GM12801 (cell line): ENCODE data around the gene FAM9A.

Experiments
- CTCF ChIP-seq: IDR thresholded peaks from one replicate; pipeline ENCODE4 v1.5.1; 2011; ENCODE audit warnings: control low read depth; ENCODE audit not compliant: insufficient read length; ENCODE audit errors: extremely low read depth

The FAM9A gene

GRCh38 chrX:8801041-8801599, at the start of gene FAM9A:
Gene FAM9A (minus strand): TSS chrX:8801383. CDS start chrX:8800171, 1,212 bp downstream.
- no peak for TF ChIP-seq CTCF

GRCh38 chrX:8850478-8850877, 49.3 kb upstream of the FAM9A start:
- TF ChIP-seq CTCF, result no peak

- no peak for TF ChIP-seq CTCF
These were observed 48.8 kb upstream of the FAM9A start for GRCh38 chrX:8849945-8850344.

GRCh38 chrX:8849458-8849857, 48.3 kb upstream of the FAM9A start:
- no peak for TF ChIP-seq CTCF

- TF ChIP-seq CTCF, result no peak
These were observed 47.7 kb upstream of the FAM9A start for GRCh38 chrX:8848911-8849310.

GRCh38 chrX:8848441-8848840, 47.3 kb upstream of the FAM9A start:
- TF ChIP-seq CTCF, result no peak

- TF ChIP-seq CTCF, result no peak
These were observed 46.2 kb upstream of the FAM9A start for GRCh38 chrX:8847360-8847759.
